Bronchial epithelial cell (primary cell): ENCODE results near the gene STEAP1B. TPM values are rescaled to one million over a fixed set of nuclear protein-coding genes. Genes with fewer than 3 reads are reported as not detected.
"Not testable (repeated sequence)": the region's sequence is repeated elsewhere in the genome, so short reads cannot be mapped to it uniquely, and the experiment has no call there.

Experiments used
- DNase-seq: peaks from one replicate; pipeline ENCODE4 v3.0.0-alpha.2; 2010; ENCODE audit warnings: low read depth
- FAIRE-seq: peaks from 2 replicates; lab custom pipeline; 2011; peaks lifted over from hg19 to GRCh38; lab: Jason Lieb, UNC
- H3K27me3 ChIP-seq: 2 replicates; pipeline ENCODE4 v1.5.1; 2011; ENCODE audit warnings: low read length; ENCODE audit not compliant: control insufficient read depth, insufficient read depth
- H3K36me3 ChIP-seq: 2 replicates; pipeline ENCODE4 v1.5.1; 2011; ENCODE audit warnings: low read length; ENCODE audit not compliant: control insufficient read depth, insufficient read depth
- H3K4me3 ChIP-seq: 2 replicates; pipeline ENCODE4 v1.5.1; 2011; ENCODE audit warnings: mild to moderate bottlenecking, low read depth, low read length, control low read depth
- total RNA-seq: library from RNA; depleted of rRNA; stranded (reverse); fragments of >200 nt; gene quantifications from 2 replicates; pipeline ENCODE4 v1.2.1, GENCODE V29; 2014
- TF ChIP-seq, protein P1 (sequence below): IDR thresholded peaks from 2 replicates; pipeline ENCODE4 v1.5.1; 2011; ENCODE audit warnings: mild to moderate bottlenecking, moderate library complexity, low read length, control low read depth, inconsistent platforms; ENCODE audit not compliant: insufficient read depth, severe bottlenecking

Gene STEAP1B
- total RNA-seq, 1 donor from 2014 or later: 3.7 TPM

DNA sequence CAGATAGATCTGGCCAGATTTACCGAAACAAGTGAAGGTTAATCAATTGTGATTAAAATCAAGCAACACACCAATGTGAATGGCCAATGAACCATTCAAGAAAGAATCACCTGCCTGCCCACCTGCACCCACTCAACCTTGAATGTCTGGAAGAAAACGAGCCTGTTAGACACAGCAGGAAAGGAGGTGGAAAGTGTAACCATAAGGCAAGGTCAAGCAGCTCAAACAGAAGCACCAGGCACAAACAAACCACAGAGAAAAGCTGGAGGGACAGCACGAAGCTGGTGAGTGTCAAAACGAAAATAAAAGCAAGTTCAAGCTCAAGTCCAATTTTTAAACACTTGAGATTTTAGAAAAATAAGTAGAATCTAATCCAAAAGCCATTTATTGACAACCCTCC lies 64.9 kb downstream of the STEAP1B start:
- FAIRE-seq (no peak), DNase-seq (no peak)
- H3K4me3 ChIP-seq: no peak overlapping the region
- no peaks in the 10 kb centered on the region for H3K36me3 ChIP-seq
- TF ChIP-seq, protein P1, sequence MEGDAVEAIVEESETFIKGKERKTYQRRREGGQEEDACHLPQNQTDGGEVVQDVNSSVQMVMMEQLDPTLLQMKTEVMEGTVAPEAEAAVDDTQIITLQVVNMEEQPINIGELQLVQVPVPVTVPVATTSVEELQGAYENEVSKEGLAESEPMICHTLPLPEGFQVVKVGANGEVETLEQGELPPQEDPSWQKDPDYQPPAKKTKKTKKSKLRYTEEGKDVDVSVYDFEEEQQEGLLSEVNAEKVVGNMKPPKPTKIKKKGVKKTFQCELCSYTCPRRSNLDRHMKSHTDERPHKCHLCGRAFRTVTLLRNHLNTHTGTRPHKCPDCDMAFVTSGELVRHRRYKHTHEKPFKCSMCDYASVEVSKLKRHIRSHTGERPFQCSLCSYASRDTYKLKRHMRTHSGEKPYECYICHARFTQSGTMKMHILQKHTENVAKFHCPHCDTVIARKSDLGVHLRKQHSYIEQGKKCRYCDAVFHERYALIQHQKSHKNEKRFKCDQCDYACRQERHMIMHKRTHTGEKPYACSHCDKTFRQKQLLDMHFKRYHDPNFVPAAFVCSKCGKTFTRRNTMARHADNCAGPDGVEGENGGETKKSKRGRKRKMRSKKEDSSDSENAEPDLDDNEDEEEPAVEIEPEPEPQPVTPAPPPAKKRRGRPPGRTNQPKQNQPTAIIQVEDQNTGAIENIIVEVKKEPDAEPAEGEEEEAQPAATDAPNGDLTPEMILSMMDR: no peak
- no peaks in the 10 kb centered on the region for H3K27me3 ChIP-seq

DNA sequence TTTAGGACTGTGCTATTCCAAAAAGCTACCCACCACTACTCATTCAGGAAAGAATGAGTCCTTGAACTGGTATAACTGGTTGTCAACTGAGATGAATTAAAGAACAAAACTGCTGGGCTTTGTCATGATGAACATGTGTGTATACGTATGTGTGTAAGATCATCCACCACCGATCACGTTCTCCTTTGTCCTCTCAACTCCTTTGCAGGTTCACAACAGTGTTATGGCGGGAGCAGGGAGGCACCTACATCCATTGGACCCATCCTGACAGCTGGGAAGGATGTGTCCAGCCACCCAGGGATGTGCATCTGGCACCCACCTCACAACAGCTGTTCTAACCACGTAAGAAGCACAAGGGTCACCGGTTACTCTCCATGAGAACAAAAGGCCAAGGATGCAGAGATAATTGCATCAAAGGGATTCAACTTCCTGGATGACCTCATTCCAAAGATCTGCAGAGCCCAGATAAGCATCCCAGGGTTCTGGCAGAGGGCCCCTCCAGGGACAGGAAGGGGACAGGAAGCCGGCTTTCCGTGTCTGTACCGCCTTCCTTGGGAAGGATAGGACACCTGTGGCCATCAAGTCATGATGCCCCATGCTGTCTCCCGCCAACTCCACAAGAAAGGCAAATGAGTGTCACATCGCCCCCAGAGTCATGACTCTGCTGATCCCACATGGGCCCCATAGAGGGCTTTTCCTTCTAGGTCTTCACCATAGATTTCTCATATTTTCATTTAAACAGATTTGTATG lies 66.1 kb downstream of the STEAP1B start:
- Histone ChIP-seq H3K36me3 (no peaks in the 10 kb centered on the region), H3K27me3 (no peaks in the 10 kb centered on the region), H3K4me3 (no peak overlapping the region)
- DNase-seq (peak; percentile 94), FAIRE-seq (no peak)
- TF ChIP-seq, protein P1: no peak

DNA sequence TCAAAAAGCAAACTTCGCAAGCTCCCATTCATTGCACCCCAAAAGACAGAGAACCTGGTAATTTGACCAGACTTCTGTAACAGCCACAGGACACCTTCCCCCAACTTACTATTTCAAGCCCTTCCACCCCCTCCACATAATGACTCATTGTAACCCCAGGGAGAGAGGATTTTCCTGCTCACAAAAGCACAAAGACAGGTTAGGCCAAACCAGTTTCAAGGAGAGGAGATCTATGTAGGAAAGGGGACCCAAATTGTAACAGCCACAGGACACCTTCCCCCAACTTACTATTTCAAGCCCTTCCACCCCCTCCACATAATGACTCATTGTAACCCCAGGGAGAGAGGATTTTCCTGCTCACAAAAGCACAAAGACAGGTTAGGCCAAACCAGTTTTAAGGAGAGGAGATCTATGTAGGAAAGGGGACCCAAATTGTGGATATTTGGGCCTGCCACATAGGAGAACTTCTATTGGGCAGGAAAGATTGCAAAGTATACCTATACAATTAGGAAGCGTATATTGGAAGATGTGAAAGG lies 66.8 kb downstream of the STEAP1B start:
- peak; percentile 41 for DNase-seq
- FAIRE-seq, H3K4me3 ChIP-seq, H3K27me3 ChIP-seq, H3K36me3 ChIP-seq: not testable (repeated sequence)

DNA sequence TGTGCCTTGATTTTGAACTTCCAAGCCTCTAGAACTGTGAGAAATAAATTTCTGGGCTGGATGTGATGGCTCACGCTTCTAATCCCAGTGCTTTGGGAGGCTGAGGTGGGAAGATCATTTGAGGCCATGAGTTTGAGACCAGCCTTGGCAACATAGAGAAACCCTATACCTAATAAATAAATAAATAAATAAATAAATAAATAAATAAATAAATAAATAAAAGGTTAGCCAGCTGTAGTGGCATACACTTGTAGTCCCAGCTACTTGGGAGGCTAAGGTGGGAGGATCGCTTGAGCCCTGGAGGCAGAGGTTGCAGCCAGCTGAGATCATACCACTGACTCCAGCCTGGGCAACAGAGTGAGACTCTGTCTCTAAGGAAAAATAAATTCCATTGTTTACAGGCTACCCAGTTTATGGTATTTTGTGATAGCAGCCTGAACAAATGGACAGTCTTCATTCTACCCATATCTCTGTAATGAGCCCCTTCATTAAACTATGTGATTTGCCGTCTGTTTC lies 67.7 kb downstream of the STEAP1B start:
- no peak for FAIRE-seq
- TF ChIP-seq, protein P1: no peak
- H3K27me3 ChIP-seq: no peaks in the 10 kb centered on the region
- DNase-seq: no peak
- H3K4me3 ChIP-seq: no peak overlapping the region
- no peaks in the 10 kb centered on the region for H3K36me3 ChIP-seq

DNA sequence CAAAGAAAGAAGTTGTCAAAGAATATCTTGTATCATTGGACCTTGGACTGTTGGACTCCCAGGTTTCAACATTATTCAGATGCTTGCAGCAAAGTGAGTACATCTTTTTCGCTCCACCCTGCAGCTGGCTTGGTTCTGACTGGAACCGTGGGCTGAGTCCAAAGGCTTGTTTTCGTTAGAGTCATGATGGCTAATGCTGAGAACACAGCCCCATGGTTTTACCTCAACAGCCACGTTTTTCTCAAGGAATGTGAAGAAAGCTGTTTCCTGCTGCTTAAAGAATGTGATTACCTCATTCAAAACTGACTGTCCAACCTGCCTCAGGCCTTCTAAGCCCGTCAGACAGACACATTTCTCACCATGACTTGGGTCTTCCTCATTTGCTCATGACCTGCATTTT lies 69.5 kb downstream of the STEAP1B start:
- no peaks in the 10 kb centered on the region for H3K27me3 ChIP-seq
- peak; percentile 99 for DNase-seq
- no peak overlapping the region for H3K4me3 ChIP-seq
- no peaks in the 10 kb centered on the region for H3K36me3 ChIP-seq
- no peak for FAIRE-seq
- TF ChIP-seq, protein P1: no peak

DNA sequence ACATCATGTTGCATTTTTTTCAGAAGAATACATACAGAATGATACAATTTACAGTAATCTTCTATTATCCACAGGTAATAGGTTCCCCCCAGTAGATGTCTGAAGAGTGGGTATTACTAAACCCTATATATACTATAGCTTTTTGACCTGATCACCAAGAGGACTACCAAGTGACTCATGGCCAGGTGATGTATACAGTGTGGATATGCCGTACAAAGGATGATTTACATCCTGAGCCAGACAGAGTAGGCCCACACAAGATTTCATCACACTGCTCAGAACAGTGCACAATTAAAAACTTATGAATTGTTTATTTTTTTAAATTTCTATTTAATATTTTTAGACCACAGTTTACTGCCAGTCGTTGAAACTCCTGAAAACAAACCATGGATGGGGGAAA lies 70.6 kb downstream of the STEAP1B start:
- TF ChIP-seq, protein P1: no peak
- H3K36me3 ChIP-seq: no peaks in the 10 kb centered on the region
- no peaks in the 10 kb centered on the region for H3K27me3 ChIP-seq
- FAIRE-seq (no peak), DNase-seq (peak; percentile 94)
- H3K4me3 ChIP-seq: no peak overlapping the region
